BLaER1 treated with 17β-estradiol and CSF1 and Interleukin-3, amounts not matched to agents 10 nM and 100 nM (cell line): Measurements from ENCODE around the gene ATP2A3.

ENCODE experiments used
- H3K27ac ChIP-seq, 11 experiments: shearing (Covaris generic); formaldehyde crosslinking; 2 replicates each; pipeline ENCODE4 v1.8.1; 2022
- H3K27me3 ChIP-seq, 11 experiments: shearing (Covaris generic); formaldehyde crosslinking; 2 replicates each; pipeline ENCODE4 v1.8.1; 2022
- H3K36me3 ChIP-seq, 11 experiments: shearing (Covaris generic); formaldehyde crosslinking; 2 replicates each; pipeline ENCODE4 v1.8.1; 2022
- H3K4me1 ChIP-seq, 10 experiments: shearing (Covaris generic); formaldehyde crosslinking; 2 replicates each; pipeline ENCODE4 v1.8.1; 2022
- H3K4me2 ChIP-seq, 11 experiments: shearing (Covaris generic); formaldehyde crosslinking; 2 replicates each; pipeline ENCODE4 v1.8.1; 2022
- H3K4me3 ChIP-seq, 10 experiments: shearing (Covaris generic); formaldehyde crosslinking; 2 replicates each; pipeline ENCODE4 v1.8.1; 2022
- H3K9ac ChIP-seq, 11 experiments: shearing (Covaris generic); formaldehyde crosslinking; 2 replicates each; pipeline ENCODE4 v1.8.1; 2022
- H3K9me3 ChIP-seq, 11 experiments: shearing (Covaris generic); formaldehyde crosslinking; replicated peaks in 1 of 11; 2 replicates each; pipeline ENCODE4 v1.8.1; 2022
- H4K20me1 ChIP-seq, 11 experiments: shearing (Covaris generic); formaldehyde crosslinking; 2 replicates each; pipeline ENCODE4 v1.8.1; 2022
- Cebpa-rat ChIP-seq, 11 experiments: shearing (Covaris generic); IDR thresholded peaks; 2 replicates each; pipeline ENCODE4 v1.8.1; 2022

Gene ATP2A3

DNA sequence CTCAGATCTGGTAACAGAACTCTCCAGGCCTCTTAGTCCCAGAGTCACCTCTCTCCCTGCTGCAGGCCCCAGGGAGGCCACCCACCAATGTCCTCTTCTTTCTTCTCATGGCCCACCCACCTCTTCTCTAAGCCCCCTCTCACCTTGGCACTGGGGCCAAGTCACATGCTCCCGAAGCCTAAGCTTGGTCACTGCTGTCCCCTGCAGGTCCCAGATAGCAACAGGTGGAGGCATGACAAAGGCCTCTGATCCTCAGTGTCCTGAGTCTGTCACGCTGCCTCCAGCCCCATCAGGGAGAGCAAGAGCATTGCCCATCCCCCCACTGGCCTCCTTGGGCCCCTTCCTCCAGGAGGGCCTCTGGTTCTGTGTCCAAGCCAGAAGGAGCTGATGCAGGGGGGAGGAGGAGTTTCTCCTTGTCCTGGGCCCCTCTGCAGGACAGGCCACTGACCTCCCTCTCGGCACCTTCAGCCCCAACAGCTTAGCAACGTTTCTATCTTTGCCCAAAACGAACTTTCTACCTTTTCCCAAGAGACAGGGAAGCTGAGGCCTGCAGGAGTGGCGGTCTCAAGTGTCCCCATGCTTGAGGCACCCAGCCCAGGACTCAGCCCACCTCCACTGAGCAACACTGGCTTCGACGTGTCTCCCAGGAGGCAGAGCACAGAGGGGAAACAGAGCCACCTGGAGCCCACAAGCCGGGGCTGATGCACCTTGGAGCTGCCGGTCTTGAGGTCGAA lies 56.6 kb downstream of the ATP2A3 start:
- peaks cover 55 to 100% (median 93%) of the 10 kb centered on the region in 10 experiments for H3K4me1 ChIP-seq
- no peak for TF ChIP-seq Cebpa-rat (IDR thresholded peaks at IDR 0.05)
- no peaks in the 10 kb centered on the region for H3K9me3 ChIP-seq
- H3K9ac ChIP-seq, result peak overlapping the region in 4 of 11 experiments; percentile 14 to 50 (median 24); a peak in 6 of 22 replicates
- H3K27me3 ChIP-seq, result peaks cover 0 to 12% (median 0%) of the 10 kb centered on the region in 11 experiments; a peak in 1 of 22 replicates
- peak overlapping the region in 9 of 11 experiments; percentile 0 to 96 (median 58); a peak in 15 of 22 replicates for H3K4me2 ChIP-seq
- H4K20me1 ChIP-seq, result peaks cover 0 to 99% (median 6%) of the 10 kb centered on the region in 11 experiments; a peak in 10 of 22 replicates
- H3K27ac ChIP-seq, result peak overlapping the region in 3 of 11 experiments; percentile 21 to 42 (median 33); a peak in 4 of 22 replicates
- no peak overlapping the region for H3K4me3 ChIP-seq
- H3K36me3 ChIP-seq, result peaks cover 0 to 30% (median 0%) of the 10 kb centered on the region in 11 experiments; a peak in 6 of 22 replicates

DNA sequence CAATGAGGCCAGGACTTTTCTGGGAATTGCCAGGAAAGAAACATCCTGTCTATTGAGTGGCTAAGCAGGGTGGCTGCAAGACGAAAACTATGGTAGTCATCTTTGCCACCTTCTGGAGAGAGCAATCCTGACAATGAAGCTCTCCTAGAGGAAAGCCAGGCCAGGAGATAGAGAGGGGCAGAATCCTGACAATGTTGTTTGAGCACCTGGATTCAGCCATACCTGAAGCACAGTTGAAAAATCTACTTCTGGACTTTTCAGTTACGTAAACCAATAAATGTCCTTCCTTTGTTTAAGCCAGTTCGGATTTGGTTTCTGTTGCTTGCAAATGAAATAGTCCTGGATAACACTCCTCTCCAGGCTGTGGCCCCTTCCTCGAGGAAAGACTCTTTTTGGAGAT lies 57.4 kb downstream of the ATP2A3 start:
- no peak for TF ChIP-seq Cebpa-rat (IDR thresholded peaks at IDR 0.05)
- no peak overlapping the region for H3K9ac ChIP-seq
- H3K4me1 ChIP-seq, result peaks cover 47 to 100% (median 85%) of the 10 kb centered on the region in 10 experiments
- peaks cover 0 to 35% (median 3%) of the 10 kb centered on the region in 11 experiments; a peak in 8 of 22 replicates for H3K36me3 ChIP-seq
- peaks cover 0 to 91% (median 6%) of the 10 kb centered on the region in 11 experiments; a peak in 8 of 22 replicates for H4K20me1 ChIP-seq
- no peaks in the 10 kb centered on the region for H3K9me3 ChIP-seq
- H3K4me3 ChIP-seq, result no peak overlapping the region
- peaks cover 0 to 12% (median 0%) of the 10 kb centered on the region in 11 experiments; a peak in 1 of 22 replicates for H3K27me3 ChIP-seq
- peak overlapping the region in 5 of 11 experiments; percentile 58 to 100 (median 99); a peak in 9 of 22 replicates for H3K4me2 ChIP-seq
- H3K27ac ChIP-seq, result no peak overlapping the region

DNA sequence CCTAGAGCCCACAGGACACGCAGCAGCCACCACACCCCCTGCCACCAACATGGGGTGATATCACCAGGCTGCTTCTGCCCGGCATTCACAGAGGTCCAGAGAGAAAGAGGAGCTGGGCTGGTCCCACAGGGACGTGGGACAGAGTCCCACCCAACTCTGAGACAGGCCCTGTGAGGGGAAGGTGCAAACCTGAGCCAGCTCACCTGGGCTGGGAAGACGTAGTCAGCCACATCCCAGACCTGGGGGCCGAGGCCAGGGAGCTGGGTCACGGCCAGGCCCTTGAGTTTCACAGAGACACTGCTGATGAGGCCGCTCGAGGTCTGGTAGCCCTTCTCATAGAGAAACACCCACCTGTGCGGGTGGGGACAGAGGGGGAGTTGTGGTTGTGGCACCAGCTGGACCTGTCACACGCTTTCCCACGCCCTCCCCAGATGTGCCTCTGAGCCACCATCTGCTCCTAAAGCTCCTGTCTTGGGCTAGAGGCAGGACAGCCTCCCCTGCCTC lies 59.2 kb downstream of the ATP2A3 start:
- H3K9me3 ChIP-seq, result no peaks in the 10 kb centered on the region
- no peak for TF ChIP-seq Cebpa-rat (IDR thresholded peaks at IDR 0.05)
- peak overlapping the region in 8 of 11 experiments; percentile 36 to 94 (median 86); a peak in 13 of 22 replicates for H3K27ac ChIP-seq
- H3K4me1 ChIP-seq, result peaks cover 29 to 88% (median 67%) of the 10 kb centered on the region in 10 experiments
- H4K20me1 ChIP-seq, result peaks cover 0 to 73% (median 6%) of the 10 kb centered on the region in 11 experiments; a peak in 8 of 22 replicates
- peak overlapping the region in 4 of 10 experiments; percentile 48 to 64 (median 62); a peak in 3 of 20 replicates for H3K4me3 ChIP-seq
- peak overlapping the region; percentile 68 to 100 (median 96) for H3K4me2 ChIP-seq
- H3K36me3 ChIP-seq, result peaks cover 0 to 50% (median 8%) of the 10 kb centered on the region in 11 experiments; a peak in 10 of 22 replicates
- peak overlapping the region in 8 of 11 experiments; percentile 44 to 87 (median 76); a peak in 14 of 22 replicates for H3K9ac ChIP-seq
- peaks cover 0 to 12% (median 0%) of the 10 kb centered on the region in 11 experiments; a peak in 1 of 22 replicates for H3K27me3 ChIP-seq

DNA sequence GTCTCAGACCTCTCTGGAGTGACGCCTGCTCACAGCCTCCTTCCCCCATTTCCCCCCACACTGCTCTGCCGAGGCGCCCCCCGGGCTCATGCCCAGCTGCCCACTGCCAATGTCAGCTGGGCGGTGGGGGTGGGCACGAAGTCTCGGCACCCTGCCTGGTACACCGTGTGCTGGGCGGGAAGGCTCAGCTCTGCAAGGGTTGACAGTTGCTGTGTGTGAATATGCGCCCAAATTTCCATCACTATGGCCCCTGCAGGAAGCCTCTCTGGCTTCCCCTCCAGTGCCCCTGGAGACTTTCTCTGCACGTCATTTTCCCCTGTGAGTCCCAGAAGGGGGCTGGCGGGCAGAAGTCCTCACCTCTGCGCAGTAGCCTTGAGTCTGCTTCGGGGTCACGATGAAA lies 59.7 kb downstream of the ATP2A3 start:
- Histone ChIP-seq H3K27me3 (peaks cover 0 to 12% (median 0%) of the 10 kb centered on the region in 11 experiments; a peak in 1 of 22 replicates), H3K27ac (peak overlapping the region in 9 of 11 experiments; percentile 42 to 94 (median 85); a peak in 17 of 22 replicates), H3K9me3 (no peaks in the 10 kb centered on the region), H4K20me1 (peaks cover 0 to 68% (median 6%) of the 10 kb centered on the region in 11 experiments; a peak in 8 of 22 replicates), H3K36me3 (peaks cover 0 to 55% (median 9%) of the 10 kb centered on the region in 11 experiments; a peak in 10 of 22 replicates), H3K4me2 (peak overlapping the region; percentile 50 to 100 (median 96)), H3K4me1 (peaks cover 27 to 83% (median 64%) of the 10 kb centered on the region in 10 experiments), H3K4me3 (peak overlapping the region in 8 of 10 experiments; percentile 11 to 64 (median 52); a peak in 14 of 20 replicates), H3K9ac (peak overlapping the region; percentile 2 to 87 (median 68); a peak in 19 of 22 replicates)
- TF ChIP-seq Cebpa-rat (IDR thresholded peaks at IDR 0.05), result no peak

DNA sequence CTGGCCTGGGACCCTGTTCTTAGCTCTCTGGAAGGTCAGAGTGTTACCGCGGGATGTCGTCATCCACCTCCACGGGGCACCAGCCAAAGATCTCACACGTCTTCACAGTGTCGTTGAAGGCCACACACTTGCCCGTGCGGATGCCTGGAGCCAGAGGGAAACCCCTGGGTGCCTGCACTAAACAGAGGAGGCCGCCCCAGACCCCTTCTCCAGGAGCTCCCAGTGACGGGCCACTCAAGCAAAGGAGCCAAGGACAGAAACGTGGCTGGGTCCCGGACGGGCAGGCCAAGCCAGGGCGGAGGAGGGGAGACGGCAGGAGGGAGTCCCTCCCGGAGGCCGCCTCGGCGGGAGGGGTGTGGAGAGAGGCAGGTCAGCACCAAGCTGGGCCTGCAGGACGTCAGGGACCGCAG lies 60.4 kb downstream of the ATP2A3 start:
- peak overlapping the region in 9 of 11 experiments; percentile 42 to 94 (median 85); a peak in 17 of 22 replicates for H3K27ac ChIP-seq
- TF ChIP-seq Cebpa-rat (IDR thresholded peaks at IDR 0.05), result no peak; a peak in 1 of 22 replicates
- H3K4me1 ChIP-seq, result peaks cover 21 to 77% (median 59%) of the 10 kb centered on the region in 10 experiments
- peak overlapping the region in 8 of 10 experiments; percentile 11 to 64 (median 52); a peak in 14 of 20 replicates for H3K4me3 ChIP-seq
- H3K4me2 ChIP-seq, result peak overlapping the region; percentile 50 to 100 (median 96)
- no peaks in the 10 kb centered on the region for H3K9me3 ChIP-seq
- peak overlapping the region; percentile 2 to 87 (median 68); a peak in 20 of 22 replicates for H3K9ac ChIP-seq
- peaks cover 0 to 62% (median 3%) of the 10 kb centered on the region in 11 experiments; a peak in 8 of 22 replicates for H4K20me1 ChIP-seq
- peaks cover 0 to 62% (median 16%) of the 10 kb centered on the region in 11 experiments; a peak in 15 of 22 replicates for H3K36me3 ChIP-seq
- peaks cover 0 to 12% (median 0%) of the 10 kb centered on the region in 11 experiments; a peak in 1 of 22 replicates for H3K27me3 ChIP-seq

DNA sequence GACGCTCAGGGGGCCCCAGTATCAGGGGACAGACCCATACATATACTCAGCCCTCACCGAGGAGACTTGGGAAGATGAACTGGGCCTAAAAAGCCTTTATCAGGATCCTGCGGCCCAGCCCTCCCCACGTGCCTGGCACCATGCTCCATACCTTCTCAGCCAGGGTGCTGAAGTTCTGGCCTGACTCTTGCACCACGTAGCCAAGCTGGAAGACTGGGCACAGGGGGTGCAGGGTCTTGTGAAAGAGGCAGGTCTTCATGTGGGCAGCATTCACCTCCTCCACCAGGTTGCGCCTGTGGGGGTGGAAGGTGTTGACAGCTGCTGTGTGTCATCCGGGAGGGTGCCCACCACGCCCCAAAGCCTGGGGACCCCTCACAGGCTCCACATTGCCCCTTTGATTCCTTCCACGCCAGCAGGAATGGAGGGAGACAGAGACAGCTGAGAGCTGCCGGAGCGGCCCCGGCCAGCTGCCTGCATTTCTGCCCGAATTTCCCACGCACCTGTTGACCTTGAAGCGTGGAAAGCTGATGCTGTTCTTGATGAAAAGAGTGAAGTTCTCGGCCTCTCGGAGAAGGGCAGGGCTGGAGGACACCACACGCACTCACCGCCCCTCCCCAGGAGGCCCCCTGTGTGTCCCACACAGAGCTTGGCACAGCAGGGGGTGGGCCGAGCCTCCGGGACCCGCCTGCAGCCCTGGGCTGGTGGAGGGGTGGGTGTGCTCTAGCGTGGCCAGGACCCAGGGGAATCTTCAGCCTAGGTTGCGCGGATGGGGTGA lies 61.0 kb downstream of the ATP2A3 start:
- Histone ChIP-seq H3K27me3 (peaks cover 0 to 12% (median 0%) of the 10 kb centered on the region in 11 experiments; a peak in 1 of 22 replicates), H3K4me1 (peaks cover 20 to 76% (median 58%) of the 10 kb centered on the region in 10 experiments), H3K27ac (peak overlapping the region in 8 of 11 experiments; percentile 54 to 94 (median 86); a peak in 15 of 22 replicates), H3K4me2 (peak overlapping the region; percentile 50 to 100 (median 96)), H3K9ac (peak overlapping the region; percentile 2 to 87 (median 68); a peak in 19 of 22 replicates), H3K4me3 (peak overlapping the region in 8 of 10 experiments; percentile 11 to 64 (median 52); a peak in 12 of 20 replicates), H3K9me3 (no peaks in the 10 kb centered on the region), H3K36me3 (peaks cover 0 to 68% (median 22%) of the 10 kb centered on the region in 11 experiments; a peak in 15 of 22 replicates), H4K20me1 (peaks cover 0 to 55% (median 0%) of the 10 kb centered on the region in 11 experiments; a peak in 7 of 22 replicates)
- TF ChIP-seq Cebpa-rat (IDR thresholded peaks at IDR 0.05), result no peak

DNA sequence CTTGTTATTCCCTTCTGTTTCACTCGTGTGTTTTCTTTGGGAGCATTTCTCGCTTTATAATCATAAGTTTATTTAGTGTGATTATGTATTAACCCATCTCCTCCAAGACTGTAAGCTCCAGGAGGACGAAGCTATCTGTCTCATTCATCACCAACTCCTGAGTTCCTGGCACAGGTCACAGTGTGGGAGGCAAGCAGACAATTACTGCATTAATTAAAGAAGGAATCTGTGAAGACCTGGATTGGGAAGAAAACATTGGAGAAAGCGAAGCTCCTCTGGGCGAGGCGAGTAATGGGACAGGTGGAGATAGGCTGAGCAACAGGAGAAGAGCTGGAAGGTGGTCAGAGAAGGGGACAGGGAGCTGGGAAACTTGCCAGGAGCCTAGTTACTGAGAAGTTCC lies 63.6 kb downstream of the ATP2A3 start:
- Histone ChIP-seq H3K4me1 (peaks cover 28 to 71% (median 53%) of the 10 kb centered on the region in 10 experiments), H3K4me3 (no peak overlapping the region), H3K36me3 (peaks cover 0 to 68% (median 32%) of the 10 kb centered on the region in 11 experiments; a peak in 18 of 22 replicates), H3K27ac (no peak overlapping the region), H3K9ac (no peak overlapping the region), H3K4me2 (no peak overlapping the region), H3K27me3 (peaks cover 0 to 12% (median 0%) of the 10 kb centered on the region in 11 experiments; a peak in 1 of 22 replicates), H3K9me3 (no peaks in the 10 kb centered on the region), H4K20me1 (peaks cover 0 to 29% (median 0%) of the 10 kb centered on the region in 11 experiments; a peak in 7 of 22 replicates)
- no peak for TF ChIP-seq Cebpa-rat (IDR thresholded peaks at IDR 0.05)
